ENCODE results near the gene TGFBR2.

DNA sequence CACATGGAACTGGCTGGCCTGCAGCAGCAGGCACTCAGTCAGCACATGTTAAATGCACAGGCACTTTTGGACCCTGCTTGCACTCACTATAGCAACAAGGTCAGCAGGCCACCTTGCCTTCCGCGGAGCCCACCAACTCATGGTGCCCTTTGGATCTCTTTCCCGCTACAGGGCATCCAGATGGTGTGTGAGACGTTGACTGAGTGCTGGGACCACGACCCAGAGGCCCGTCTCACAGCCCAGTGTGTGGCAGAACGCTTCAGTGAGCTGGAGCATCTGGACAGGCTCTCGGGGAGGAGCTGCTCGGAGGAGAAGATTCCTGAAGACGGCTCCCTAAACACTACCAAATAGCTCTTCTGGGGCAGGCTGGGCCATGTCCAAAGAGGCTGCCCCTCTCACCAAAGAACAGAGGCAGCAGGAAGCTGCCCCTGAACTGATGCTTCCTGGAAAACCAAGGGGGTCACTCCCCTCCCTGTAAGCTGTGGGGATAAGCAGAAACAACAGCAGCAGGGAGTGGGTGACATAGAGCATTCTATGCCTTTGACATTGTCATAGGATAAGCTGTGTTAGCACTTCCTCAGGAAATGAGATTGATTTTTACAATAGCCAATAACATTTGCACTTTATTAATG lies 85.0 kb downstream of the TGFBR2 start:
- TF ChIP-seq, protein P1, sequence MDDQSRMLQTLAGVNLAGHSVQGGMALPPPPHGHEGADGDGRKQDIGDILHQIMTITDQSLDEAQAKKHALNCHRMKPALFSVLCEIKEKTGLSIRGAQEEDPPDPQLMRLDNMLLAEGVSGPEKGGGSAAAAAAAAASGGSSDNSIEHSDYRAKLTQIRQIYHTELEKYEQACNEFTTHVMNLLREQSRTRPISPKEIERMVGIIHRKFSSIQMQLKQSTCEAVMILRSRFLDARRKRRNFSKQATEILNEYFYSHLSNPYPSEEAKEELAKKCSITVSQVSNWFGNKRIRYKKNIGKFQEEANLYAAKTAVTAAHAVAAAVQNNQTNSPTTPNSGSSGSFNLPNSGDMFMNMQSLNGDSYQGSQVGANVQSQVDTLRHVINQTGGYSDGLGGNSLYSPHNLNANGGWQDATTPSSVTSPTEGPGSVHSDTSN (IDR thresholded peaks at IDR 0.05) = no peak
- TF ChIP-seq EP300 (IDR thresholded peaks at IDR 0.05; ENCODE audit: borderline replicate concordance in 1 of 2, low read depth in 1 of 2, low read length in 1 of 2) = no peak
- TF ChIP-seq, protein P2, sequence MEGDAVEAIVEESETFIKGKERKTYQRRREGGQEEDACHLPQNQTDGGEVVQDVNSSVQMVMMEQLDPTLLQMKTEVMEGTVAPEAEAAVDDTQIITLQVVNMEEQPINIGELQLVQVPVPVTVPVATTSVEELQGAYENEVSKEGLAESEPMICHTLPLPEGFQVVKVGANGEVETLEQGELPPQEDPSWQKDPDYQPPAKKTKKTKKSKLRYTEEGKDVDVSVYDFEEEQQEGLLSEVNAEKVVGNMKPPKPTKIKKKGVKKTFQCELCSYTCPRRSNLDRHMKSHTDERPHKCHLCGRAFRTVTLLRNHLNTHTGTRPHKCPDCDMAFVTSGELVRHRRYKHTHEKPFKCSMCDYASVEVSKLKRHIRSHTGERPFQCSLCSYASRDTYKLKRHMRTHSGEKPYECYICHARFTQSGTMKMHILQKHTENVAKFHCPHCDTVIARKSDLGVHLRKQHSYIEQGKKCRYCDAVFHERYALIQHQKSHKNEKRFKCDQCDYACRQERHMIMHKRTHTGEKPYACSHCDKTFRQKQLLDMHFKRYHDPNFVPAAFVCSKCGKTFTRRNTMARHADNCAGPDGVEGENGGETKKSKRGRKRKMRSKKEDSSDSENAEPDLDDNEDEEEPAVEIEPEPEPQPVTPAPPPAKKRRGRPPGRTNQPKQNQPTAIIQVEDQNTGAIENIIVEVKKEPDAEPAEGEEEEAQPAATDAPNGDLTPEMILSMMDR (IDR thresholded peaks at IDR 0.05) = no peak
- no peak for TF ChIP-seq TEAD4 (IDR thresholded peaks at IDR 0.05; ENCODE audit: borderline replicate concordance, insufficient read depth)
- no peak for TF ChIP-seq FOSL2 (IDR thresholded peaks at IDR 0.05; ENCODE audit: borderline replicate concordance, low read depth)
- TF ChIP-seq YY1 (IDR thresholded peaks at IDR 0.05; ENCODE audit: low read depth) = no peak
